GM19438 (cell line): ENCODE measurements around the gene PLIN5.

Experiments used
- ATAC-seq: cut with Tn5 transposase; IDR thresholded peaks from one replicate; pipeline ENCODE4 v1.9.1; 2021; ENCODE audit warnings: low read depth; ENCODE audit not compliant: unreplicated experiment

The PLIN5 gene

GRCh38 chr19:4523306-4524110 lies 11.5 kb downstream of the PLIN5 start:
- no peak for ATAC-seq

DNA sequence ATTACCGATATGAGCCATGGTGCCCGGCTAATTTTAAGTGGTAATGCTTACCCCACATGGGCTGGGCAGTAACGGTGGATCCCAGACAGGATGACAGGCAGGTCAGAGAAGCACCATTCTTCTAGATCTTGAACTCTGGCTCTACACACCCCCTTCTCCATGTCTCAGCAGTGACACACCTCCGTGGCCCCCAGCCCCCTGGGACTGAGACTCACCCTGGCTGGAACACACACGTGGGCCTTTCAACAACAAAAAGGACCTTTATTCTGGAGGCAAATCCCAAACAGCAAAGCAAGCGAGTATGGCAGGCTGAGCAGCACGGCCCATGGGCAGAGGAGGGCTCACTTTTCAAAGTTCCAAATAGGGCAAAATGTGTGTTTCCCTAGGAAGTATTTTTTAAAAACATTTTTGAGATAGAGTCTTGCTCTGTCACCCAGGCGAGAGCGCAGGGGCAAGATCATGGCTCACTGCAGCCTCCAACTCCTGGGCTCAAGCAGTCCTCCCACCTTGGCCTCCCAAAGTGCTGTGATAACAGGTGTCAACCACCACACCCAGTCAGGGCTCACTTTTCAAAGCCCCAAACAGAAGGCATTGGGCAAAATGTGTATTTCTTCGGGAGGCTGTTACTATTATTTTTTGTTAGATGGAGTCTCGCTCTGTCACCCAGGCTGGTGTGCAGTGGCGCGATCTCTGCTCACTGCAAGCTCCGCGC lies 12.6 kb downstream of the PLIN5 start:
- no peak for ATAC-seq

- ATAC-seq: no peak
These were observed 13.2 kb downstream of the PLIN5 start for GRCh38 chr19:4521888-4522242.

DNA sequence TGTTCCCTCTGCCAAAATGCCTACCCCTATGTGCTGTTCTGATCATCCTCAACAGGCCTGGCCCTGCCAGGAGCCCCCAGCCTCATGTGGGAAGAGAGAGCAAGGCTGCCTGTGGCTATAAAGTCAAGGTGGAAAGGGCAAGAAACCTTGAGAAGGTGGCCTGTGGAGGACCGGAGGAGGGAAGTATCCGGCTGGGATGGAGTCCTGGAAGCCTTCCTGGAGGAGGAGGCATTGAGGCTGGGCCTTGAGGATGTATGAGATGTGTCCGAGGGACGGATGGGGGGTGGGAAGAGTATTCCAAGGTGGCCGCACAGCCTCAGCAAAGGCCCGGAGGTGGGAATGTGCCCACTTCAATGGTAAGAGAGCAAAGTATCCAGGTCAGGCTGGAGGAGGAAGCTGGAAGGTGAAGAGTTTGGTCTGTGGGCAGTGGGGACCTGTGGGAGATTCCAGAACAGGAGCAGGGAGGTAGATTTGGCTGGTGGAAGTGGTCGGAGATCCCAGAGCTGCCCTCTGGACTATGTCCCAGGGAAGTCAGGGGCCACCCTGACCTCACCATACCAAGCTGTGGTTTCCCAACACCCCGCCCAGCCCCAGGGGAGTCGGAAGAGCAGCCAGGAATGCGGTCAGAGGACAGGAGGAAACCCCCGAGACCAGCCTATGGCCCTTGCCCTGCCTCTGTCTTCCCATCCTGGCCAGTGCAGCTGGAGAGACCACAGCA lies 13.7 kb downstream of the PLIN5 start:
- ATAC-seq: no peak

DNA sequence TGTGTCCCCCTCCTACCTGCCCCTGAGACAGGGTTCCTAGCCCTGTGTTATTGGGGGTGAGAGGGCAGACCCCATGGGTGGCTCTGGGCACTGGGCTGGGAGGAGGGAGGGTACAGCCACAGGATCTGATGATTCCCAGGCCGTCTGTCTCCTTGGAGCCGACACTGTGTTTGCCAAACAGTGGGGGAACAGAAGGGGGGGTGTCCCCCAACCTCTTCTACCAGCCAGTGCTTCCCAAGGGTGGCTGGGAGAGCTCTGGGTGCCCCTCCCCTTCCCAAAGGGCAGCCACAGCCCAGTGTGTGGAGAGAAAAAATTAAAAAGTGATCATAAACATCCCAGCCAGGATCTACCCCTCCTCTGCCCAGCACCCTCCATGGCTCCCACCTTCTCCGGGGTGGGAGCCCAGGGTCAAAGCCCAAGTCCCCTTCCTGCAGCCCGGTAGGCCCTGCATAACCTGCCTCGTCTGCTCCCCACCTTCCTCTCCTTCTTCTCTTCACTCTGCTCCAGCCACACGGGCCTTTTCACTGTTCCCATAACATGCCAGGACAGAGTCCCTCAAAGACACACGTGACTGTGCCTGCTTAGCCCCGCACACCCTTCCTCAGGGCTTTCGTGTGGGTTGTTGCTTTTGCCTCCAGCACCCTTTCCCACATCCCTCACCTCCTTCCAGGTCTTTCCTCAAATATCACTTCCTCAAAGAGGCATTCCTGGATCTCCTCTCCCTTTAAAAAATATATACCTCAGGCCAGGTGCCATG lies 15.3 kb downstream of the PLIN5 start:
- ATAC-seq: no peak

GRCh38 chr19:4519172-4519496 lies 15.9 kb downstream of the PLIN5 start:
- ATAC-seq: no peak

GRCh38 chr19:4518345-4519171 lies 16.5 kb downstream of the PLIN5 start, which contains the start of gene PLIN4:
TSS of gene PLIN4 (minus strand) at chr19:4518486. CDS start at chr19:4518272, 214 bp downstream.
- ATAC-seq: no peak

DNA sequence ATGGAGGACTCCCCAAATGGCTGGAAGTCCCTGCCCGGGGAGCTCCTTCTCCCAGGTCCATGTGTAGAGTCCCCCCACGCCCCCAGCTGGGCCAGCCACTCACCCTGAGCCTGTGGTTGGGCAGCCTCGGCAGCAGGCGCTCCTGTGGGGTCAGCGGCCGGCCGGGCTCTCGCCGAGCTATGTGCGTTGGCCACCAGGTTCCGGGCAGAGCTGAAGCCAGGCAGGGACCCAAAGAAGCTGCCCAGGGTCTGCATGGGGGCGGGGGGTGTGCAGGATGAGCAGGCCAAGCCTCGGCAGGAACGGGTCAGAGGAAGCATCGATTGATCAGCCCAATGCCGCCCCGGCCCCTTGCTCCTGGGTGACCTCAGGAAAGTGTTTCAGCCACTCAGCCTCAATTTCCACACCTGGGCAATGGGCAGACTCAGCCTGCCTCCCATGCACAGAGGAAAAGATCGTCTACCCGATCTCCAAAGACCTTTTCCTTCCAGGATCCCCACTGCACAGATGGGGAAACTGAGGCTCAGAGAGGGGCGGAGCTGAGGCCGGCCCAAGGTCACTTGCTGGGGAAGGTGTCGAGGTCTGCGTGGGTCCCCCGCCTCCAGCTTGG lies 17.5 kb downstream of the PLIN5 start:
- ATAC-seq: no peak

DNA sequence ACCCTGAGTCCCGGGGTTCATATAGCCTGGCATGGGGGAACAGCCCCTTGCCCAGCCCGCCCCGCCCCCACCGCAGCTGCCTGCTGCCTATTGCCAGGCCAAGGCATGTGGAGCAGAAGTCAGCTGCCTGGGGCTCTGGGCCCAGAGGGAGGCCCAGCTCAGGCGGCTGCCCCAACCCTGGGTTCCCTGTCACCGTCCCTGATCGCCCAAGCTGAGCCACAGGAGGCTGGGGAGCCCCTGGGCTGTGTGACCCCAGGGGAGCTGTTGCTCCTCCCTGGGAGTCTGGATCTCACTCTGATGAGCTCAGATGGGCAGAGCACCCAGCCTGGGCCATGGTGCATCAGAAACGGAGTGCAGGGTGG lies 18.1 kb downstream of the PLIN5 start:
- ATAC-seq: no peak

GRCh38 chr19:4516199-4516938 lies 18.7 kb downstream of the PLIN5 start:
- ATAC-seq: no peak

DNA sequence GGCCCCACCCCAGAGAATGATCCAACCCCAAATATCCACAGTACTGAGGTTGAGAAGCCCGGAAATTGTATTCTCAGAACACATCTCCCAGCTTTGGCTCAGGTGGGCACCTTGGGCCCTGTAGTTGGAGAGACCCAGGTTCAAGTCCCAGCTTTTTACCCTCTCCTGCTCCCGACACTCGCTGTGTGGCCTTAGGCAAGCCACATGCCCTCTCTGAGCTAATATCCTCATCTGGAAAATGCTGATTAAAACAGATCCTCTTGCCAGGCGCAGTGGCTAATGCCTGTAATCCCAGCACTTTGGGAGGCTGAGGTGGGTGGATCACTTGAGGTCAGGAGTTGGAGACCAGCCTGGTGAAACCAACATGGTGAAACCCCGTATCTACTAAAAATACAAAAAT lies 19.3 kb downstream of the PLIN5 start:
- ATAC-seq: no peak

DNA sequence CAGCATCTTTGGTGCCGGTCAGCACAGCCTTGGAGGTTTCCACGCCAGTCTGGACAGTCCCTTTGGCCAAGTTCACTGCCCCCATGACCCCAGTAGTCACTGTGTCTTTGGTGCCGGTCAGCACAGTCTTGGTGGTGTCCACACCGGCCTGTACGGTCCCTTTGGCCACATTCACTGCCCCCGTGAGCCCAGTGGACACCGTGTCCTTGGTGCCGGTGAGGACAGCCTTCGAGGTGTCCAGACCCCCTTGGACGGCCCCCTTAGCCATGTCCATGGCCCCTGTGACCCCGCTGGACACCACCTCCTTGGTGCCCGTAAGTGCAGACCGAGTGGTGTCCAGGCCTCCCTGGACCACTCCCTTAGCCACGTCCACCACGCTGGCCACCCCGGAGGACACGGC lies 21.8 kb downstream of the PLIN5 start:
- ATAC-seq: no peak

DNA sequence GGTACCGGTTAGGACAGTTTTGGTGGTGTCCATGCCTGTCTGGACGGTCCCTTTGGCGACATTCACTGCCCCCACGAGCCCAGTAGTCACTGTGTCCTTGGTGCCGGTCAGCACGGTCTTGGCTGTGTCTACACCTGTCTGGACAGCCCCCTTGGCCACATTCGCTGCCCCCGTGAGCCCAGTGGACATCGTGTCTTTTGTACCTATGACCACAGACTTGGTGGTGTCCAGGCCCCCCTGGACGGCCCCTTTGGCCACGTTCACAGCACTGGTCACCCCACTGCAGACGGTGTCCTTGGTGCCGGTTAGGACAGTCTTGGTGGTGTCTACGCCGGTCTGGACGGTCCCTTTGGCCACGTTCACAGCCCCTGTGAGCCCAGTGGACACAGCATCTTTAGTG lies 23.0 kb downstream of the PLIN5 start:
- no peak for ATAC-seq

GRCh38 chr19:4511300-4512054 lies 23.5 kb downstream of the PLIN5 start:
- ATAC-seq: no peak

- ATAC-seq: no peak
These were observed 24.4 kb downstream of the PLIN5 start for GRCh38 chr19:4510435-4511255.

DNA sequence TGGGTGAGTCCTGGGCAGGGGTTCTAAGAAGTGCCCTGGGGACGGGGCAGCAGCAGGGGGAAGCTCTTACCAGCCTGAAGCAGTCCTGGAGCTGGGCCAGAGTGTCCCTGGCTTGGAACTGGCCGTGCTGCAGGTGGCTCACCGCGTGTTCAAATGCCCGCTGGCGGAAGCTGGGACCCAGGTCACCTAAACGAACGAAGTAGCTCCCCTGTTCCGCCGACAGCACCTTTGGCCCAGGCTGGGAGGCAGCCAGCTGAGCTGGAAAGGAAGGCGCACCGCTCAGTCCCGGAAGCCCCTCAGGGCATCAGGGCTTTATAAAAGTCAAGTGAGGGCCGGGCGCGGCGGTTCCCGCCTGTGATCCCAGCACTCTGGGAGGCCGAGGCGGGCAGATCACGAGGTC lies 26.3 kb downstream of the PLIN5 start:
- ATAC-seq: no peak

DNA sequence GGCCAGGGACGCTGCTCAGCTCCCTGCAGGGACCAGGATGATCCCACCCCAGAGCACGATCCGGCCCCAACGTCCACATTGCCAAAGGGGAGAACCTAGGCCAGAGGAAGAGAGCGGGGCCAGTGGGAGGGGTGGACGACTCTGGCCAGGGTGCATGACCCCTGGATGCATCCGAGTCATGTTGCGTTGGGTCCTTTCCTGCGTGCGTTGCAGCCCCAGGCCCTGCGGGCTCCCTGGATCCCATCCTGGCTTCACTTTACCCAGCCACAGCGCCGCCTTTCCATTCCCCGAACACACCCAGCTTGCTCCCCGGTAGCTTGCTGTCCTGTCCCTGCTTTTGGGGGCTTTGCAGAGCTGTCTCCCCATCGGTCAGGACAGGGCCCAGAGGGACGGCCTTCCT lies 27.2 kb downstream of the PLIN5 start:
- no peak for ATAC-seq

DNA sequence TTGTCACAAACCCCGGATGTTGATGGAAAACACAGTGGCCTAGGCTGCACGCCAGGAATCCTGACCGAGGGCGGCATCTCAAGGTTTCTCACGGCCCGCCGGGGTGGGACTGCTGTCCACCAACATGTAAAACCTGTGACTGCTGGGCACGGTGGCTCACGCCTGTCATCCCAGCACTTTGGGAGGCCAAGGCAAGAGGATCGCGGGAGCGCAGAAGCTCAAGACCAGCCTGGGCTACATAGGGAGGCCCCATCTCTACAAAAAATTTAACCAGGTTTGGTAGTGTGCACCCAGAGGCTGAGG lies 27.9 kb downstream of the PLIN5 start:
- ATAC-seq: no peak
